ENCODE results near the gene STK40.

STK40 gene

DNA sequence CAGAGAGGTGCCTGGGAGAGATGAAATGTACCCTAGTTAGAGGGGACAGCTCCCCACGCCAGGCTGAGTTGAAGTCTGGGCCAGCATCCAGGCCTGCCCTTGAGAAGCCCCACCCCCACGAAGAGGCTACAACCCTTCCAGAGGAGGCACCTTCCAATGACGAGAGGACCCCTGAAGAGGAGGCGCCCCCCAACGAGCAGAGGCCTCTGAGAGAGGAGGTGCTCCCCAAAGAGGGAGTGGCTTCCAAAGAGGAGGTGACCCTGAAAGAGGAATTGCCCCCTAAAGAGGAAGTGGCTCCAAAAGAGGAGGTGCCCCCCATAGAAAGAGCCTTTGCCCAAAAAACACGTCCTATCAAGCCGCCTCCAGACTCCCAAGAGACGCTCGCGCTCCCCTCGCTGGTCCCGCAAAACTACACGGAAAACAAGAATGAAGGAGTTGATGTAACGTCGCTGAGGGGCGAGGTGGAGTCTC lies 65.4 kb downstream of the STK40 start:
- TF ChIP-seq CREB1 (IDR thresholded peaks at IDR 0.05; ENCODE audit: low read depth) (no peak), TCF12 (IDR thresholded peaks at IDR 0.05; ENCODE audit: low read depth) (no peak), TEAD4 (IDR thresholded peaks at IDR 0.05) (no peak), EGR1 (IDR thresholded peaks at IDR 0.05) (no peak), ZBTB7A (IDR thresholded peaks at IDR 0.05; ENCODE audit: low read depth) (no peak), RAD21 (IDR thresholded peaks at IDR 0.05; ENCODE audit: low read depth) (no peak), NFIC (IDR thresholded peaks at IDR 0.05) (no peak), CEBPB (IDR thresholded peaks at IDR 0.05) (no peak), FOXM1 (IDR thresholded peaks at IDR 0.05; ENCODE audit: borderline replicate concordance, low read depth) (no peak), YY1 (IDR thresholded peaks at IDR 0.05; ENCODE audit: low read depth) (no peak), TAF1 (IDR thresholded peaks at IDR 0.05; ENCODE audit: low read depth) (no peak), EP300 (IDR thresholded peaks at IDR 0.05; ENCODE audit: borderline replicate concordance) (no peak)
- TF ChIP-seq, protein P1, sequence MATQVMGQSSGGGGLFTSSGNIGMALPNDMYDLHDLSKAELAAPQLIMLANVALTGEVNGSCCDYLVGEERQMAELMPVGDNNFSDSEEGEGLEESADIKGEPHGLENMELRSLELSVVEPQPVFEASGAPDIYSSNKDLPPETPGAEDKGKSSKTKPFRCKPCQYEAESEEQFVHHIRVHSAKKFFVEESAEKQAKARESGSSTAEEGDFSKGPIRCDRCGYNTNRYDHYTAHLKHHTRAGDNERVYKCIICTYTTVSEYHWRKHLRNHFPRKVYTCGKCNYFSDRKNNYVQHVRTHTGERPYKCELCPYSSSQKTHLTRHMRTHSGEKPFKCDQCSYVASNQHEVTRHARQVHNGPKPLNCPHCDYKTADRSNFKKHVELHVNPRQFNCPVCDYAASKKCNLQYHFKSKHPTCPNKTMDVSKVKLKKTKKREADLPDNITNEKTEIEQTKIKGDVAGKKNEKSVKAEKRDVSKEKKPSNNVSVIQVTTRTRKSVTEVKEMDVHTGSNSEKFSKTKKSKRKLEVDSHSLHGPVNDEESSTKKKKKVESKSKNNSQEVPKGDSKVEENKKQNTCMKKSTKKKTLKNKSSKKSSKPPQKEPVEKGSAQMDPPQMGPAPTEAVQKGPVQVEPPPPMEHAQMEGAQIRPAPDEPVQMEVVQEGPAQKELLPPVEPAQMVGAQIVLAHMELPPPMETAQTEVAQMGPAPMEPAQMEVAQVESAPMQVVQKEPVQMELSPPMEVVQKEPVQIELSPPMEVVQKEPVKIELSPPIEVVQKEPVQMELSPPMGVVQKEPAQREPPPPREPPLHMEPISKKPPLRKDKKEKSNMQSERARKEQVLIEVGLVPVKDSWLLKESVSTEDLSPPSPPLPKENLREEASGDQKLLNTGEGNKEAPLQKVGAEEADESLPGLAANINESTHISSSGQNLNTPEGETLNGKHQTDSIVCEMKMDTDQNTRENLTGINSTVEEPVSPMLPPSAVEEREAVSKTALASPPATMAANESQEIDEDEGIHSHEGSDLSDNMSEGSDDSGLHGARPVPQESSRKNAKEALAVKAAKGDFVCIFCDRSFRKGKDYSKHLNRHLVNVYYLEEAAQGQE (IDR thresholded peaks at IDR 0.05; ENCODE audit: low read depth): no peak
- TF ChIP-seq, protein P2, sequence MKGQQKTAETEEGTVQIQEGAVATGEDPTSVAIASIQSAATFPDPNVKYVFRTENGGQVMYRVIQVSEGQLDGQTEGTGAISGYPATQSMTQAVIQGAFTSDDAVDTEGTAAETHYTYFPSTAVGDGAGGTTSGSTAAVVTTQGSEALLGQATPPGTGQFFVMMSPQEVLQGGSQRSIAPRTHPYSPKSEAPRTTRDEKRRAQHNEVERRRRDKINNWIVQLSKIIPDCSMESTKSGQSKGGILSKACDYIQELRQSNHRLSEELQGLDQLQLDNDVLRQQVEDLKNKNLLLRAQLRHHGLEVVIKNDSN (IDR thresholded peaks at IDR 0.05): no peak
- TF ChIP-seq, protein P3, sequence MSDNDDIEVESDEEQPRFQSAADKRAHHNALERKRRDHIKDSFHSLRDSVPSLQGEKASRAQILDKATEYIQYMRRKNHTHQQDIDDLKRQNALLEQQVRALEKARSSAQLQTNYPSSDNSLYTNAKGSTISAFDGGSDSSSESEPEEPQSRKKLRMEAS (IDR thresholded peaks at IDR 0.05): no peak

DNA sequence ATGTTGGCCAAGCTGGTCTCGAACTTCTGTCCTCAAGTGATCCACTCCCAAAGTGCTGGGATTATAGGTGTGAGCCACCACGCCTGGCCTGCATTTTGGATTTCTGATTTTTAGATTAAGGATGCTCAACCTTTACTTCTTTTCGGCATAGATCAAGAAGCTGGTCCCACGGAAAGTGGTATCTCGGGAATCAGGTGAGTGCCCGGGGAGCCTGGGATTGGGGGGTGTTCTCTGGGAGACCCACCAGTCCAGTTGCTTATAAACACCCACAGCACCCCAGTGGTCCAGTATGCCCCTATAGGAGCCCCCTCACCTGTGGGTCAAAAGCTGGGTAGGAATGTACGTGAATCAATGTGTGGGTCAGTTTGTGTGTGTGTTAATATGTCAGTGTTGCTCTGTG lies 76.3 kb downstream of the STK40 start:
- TF ChIP-seq TAF1 (IDR thresholded peaks at IDR 0.05; ENCODE audit: low read depth): no peak
- no peak for TF ChIP-seq EGR1 (IDR thresholded peaks at IDR 0.05)
- TF ChIP-seq ZBTB7A (IDR thresholded peaks at IDR 0.05; ENCODE audit: low read depth): no peak
- TF ChIP-seq TEAD4 (IDR thresholded peaks at IDR 0.05): no peak
- TF ChIP-seq, protein P1 (IDR thresholded peaks at IDR 0.05; ENCODE audit: low read depth): no peak
- TF ChIP-seq EP300 (IDR thresholded peaks at IDR 0.05; ENCODE audit: borderline replicate concordance): no peak
- no peak for TF ChIP-seq TCF12 (IDR thresholded peaks at IDR 0.05; ENCODE audit: low read depth)
- no peak for TF ChIP-seq CEBPB (IDR thresholded peaks at IDR 0.05)
- no peak for TF ChIP-seq FOXM1 (IDR thresholded peaks at IDR 0.05; ENCODE audit: borderline replicate concordance, low read depth)
- TF ChIP-seq, protein P2 (IDR thresholded peaks at IDR 0.05): no peak
- TF ChIP-seq YY1 (IDR thresholded peaks at IDR 0.05; ENCODE audit: low read depth): no peak
- TF ChIP-seq RAD21 (IDR thresholded peaks at IDR 0.05; ENCODE audit: low read depth): no peak

DNA sequence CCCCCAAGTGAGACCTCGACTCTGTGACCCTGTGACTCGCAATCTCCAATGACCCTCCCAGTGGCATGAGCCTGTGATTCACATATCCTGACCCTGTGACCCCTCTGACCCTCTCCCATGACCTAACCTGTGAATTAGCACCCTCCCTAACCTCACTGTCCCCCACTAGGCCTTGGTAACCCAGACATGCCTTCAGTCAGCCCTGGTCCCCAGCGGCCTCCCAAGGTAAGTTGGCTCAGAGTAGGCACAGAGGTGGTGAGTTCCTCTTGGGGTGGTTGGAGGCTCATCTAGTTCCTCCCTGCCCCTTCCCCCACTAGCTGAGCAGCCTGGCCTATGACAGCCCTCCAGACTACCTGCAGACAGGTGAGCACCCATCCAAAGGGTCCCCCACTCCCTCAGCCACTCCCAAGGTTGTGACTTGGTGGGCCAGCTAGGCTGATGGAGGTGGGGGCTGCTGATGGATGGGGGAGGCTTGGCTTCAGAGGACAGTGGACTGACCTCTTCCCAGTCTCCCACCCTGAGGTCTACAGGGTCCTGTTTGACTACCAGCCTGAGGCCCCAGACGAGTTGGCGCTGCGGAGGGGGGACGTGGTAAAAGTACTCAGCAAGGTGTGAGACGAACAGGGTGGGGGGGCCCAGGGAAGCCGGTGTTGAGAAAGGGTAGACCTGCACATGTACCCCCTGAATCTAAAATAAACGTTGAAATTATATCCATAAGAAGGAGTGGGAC lies 78.0 kb downstream of the STK40 start:
- no peak for TF ChIP-seq NFIC (IDR thresholded peaks at IDR 0.05)
- TF ChIP-seq TEAD4 (IDR thresholded peaks at IDR 0.05): no peak
- TF ChIP-seq, protein P2 (IDR thresholded peaks at IDR 0.05): no peak
- TF ChIP-seq, protein P3 (IDR thresholded peaks at IDR 0.05): no peak
- TF ChIP-seq TCF12 (IDR thresholded peaks at IDR 0.05; ENCODE audit: low read depth): no peak

DNA sequence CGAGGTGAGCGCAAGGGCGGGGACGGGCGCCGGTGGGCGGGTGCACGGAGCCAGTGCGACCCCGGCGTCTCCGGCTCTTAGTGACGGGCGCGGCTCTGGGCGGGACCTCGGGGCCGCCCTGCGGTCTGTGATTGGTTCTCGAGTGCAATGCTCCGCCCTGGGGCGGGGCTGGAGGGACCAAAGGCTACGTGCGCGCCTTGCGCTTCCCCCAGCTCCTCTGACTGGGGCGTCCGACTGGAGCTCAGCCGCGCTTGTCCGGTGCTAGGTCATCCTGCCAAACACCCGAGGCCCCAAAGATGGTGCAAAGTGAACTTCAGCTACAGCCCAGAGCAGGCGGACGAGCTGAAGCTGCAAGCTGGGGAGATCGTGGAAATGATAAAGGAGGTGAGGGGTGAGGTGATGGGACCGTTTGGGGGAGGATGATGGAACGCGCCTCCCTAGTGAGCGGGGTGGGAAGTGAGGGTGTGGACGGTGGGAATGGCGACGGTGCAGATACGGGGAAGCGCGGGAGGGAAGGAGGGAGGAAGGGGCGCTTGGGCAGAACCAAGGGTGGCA lies 78.7 kb downstream of the STK40 start:
- TF ChIP-seq RAD21 (IDR thresholded peaks at IDR 0.05; ENCODE audit: low read depth) (no peak), TCF12 (IDR thresholded peaks at IDR 0.05; ENCODE audit: low read depth) (peak; percentile 39; the same call in 1 of the 2 replicates), TAF1 (IDR thresholded peaks at IDR 0.05; ENCODE audit: low read depth) (peak; percentile 33; the same call in 1 of the 2 replicates), YY1 (IDR thresholded peaks at IDR 0.05; ENCODE audit: low read depth) (peak; percentile 44; the same call in 1 of the 2 replicates), TEAD4 (IDR thresholded peaks at IDR 0.05) (no peak)

DNA sequence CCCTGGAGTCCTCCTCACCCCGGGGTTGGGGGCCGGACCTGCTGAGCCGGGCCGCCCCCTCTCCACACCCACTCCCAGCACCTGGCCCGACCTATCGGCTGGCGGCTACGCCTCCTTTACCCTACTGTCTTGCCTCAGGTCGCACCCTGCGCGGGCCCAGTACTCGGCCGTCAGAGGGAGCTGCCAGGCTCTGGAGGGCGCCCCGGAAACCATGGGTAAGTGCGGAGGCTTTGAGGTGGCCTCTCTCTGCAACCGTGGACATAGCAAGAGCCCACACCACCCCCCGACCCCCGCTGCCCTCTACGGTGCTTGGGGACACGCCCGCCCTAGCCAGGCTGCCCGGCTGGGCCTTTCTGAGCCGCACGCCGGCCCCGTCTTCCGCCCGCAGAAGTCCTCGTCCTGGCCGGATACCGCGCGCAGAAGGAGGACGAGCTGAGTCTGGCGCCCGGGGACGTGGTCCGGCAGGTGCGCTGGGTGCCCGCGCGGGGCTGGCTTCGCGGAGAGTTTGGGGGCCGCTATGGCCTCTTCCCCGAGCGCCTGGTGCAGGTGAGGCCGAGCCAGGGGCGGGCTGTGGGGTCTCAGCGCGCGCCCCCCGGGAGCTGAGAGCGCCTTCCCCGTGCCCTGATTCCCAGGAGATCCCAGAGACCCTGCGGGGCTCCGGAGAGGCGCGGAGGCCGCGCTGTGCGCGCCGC lies 79.4 kb downstream of the STK40 start, which contains the start of gene SH3D21:
Gene SH3D21 (plus strand): TSS at position 159 of the 692 bp plus-strand sequence. CDS start 53 bp downstream, at position 212.
- TF ChIP-seq, protein P1 (IDR thresholded peaks at IDR 0.05; ENCODE audit: low read depth): no peak
- TF ChIP-seq TCF12 (IDR thresholded peaks at IDR 0.05; ENCODE audit: low read depth) (0 out of 2 replicates have a peak, but pooled peaks have one; percentile 17), CREB1 (IDR thresholded peaks at IDR 0.05; ENCODE audit: low read depth) (no peak), ZBTB7A (IDR thresholded peaks at IDR 0.05; ENCODE audit: low read depth) (no peak; the same call in 1 of the 2 replicates), EGR1 (IDR thresholded peaks at IDR 0.05) (peak; percentile 41; the same call in 1 of the 2 replicates)
